D341Med (cell line): ENCODE measurements around the gene ASF1A.
A peak's percentile ranks its signal among the peaks of the same experiment; 100 is the strongest.

ENCODE experiments used
- DNase-seq: peaks from one replicate; pipeline ENCODE4 v3.0.0; 2012; ENCODE audit warnings: low spot score

The ASF1A gene

GRCh38 chr6:118881440-118882313, 12.3 kb upstream of the ASF1A start:
- no peak for DNase-seq

GRCh38 chr6:118882314-118882905, 11.5 kb upstream of the ASF1A start:
- no peak for DNase-seq

DNA sequence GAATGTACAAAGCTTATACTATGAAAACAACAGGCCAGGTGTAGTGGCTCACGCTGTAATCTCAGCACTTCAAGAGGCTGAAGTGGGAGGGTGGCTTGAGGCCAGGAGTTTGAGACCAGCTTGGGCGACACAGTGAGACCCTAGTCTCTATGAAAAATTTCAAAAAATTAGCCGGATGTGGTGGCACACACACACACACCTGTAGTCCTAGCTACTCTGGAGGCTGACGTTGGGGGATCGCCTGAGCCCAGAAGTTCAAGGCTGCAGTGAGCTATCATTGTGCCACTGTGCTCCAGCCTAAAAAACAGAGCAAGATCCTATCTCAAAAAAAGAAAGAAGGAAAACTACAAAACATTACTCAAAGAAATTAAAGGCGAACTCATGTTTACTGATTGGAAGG, 7.3 kb upstream of the ASF1A start:
- no peak for DNase-seq

DNA sequence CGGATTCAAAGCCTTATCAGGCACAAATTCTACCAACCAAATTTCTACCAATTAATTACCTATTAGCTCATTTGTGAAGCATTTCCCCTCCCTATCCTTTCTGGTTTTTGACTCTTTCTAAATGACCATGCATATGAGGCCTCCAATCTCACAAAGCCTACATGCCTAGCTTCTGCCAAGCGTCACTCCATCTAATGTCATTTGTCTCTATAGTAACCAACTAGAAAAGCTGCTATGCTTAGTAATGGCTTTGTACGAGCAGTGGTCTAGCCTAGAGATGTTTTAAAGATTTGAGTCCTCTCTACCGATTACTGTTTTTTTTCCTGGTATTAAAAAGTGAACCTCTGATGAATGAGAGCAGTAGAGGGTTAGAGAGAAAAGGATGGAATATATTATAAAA, 4.8 kb upstream of the ASF1A start:
- DNase-seq, result no peak

- DNase-seq, result no peak
Measured at GRCh38 chr6:118890997-118891790, 2.8 kb upstream of the ASF1A start.

DNA sequence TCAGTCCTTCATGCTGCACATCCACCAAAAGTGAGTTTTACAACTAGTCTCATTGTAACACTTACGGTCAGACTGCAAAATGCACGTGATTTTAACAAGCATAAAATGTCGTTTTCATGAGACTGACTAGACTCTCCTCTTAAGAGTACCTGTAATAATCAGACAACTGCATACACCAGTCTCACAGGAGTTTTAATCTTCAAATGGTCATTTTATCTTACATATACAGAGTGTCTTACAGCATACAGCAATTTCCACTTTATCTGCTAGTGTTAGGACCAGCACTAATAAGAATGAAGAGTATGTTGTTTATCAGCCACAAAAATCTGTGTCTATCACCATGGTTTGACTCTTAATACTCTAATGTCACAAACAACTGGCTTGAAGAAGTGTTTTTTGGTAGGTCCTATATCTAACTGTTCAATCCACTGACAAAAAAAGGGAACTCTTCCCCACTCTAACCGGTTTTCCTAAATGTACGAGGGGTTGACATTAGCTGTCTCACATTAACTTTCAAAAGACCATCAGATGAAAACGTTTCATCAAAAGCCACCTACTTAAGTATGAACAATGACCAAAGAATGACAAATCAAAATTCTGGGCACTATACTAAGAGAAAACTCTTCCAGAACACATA, 1.5 kb upstream of the ASF1A start:
- no peak for DNase-seq

- DNase-seq, result peak; percentile 30
Measured at GRCh38 chr6:118893064-118893806, 717 bp upstream of the ASF1A start.

GRCh38 chr6:118894425-118895260, 691 bp downstream of the ASF1A start:
- DNase-seq, result peak; percentile 84

GRCh38 chr6:118895261-118895560, 1.3 kb downstream of the ASF1A start:
- DNase-seq, result no peak

GRCh38 chr6:118895859-118896258, 1.9 kb downstream of the ASF1A start:
- DNase-seq, result no peak

GRCh38 chr6:118896339-118897136, 2.6 kb downstream of the ASF1A start:
- DNase-seq, result no peak

- DNase-seq, result no peak
Measured at GRCh38 chr6:118897386-118897785, 3.4 kb downstream of the ASF1A start.

DNA sequence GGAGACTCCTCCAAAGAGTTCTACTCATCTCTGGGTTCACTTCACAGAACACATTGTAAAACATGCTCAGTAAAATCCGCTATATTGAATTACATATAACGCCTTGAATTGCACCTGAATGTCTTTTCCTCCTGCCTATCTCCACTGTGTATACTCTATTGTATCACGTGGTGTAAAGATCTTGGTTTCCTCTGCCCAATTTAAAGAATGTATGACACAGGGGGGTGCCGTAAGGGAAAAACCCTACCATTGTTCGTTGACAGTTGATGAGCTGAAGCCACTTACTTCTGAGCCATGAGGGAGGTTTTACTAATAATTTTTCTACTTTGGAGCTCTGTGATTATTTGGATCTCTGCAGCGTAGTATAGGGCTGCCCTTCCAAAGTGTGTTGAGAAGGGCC, 6.0 kb downstream of the ASF1A start:
- DNase-seq, result no peak

DNA sequence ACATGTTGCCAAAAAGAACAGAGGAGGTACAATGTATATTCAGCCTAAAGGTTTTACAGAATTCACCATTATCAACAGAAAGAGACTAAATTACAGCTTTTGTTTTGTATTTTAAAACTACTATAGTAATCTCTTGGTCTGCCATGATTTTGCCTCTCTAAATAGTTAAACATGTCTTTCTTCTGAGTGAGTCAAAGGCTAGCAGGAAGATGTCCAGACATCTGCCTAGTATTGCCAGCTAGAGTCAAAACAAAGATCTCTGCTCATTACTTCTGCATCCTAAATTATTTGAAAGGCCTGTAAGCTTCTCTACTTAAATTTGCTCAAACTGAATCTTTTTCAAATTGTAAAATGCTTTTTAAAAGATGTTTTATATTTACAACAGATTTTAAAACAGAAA, 8.8 kb downstream of the ASF1A start:
- no peak for DNase-seq

- no peak for DNase-seq
Measured at GRCh38 chr6:118903138-118903537, 9.2 kb downstream of the ASF1A start.

DNA sequence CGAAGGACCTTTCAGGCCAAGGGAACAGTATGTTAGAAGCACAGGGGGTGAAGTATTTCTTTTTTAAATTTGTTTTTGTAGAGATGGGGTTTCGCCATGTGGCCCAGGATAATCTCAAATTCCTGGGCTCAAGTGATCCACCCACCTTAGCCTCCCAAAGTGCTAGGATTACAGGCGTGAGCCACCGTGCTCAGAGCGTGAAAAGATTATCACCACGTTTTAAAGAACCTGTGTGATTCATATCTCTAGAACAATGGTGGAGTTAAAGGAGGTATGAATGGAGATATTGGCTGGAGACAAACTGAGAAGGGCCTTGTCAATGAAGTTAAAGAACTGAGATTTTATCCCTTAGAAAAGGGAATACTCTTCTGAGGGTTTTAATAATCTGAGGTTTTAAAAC, 9.7 kb downstream of the ASF1A start:
- no peak for DNase-seq

DNA sequence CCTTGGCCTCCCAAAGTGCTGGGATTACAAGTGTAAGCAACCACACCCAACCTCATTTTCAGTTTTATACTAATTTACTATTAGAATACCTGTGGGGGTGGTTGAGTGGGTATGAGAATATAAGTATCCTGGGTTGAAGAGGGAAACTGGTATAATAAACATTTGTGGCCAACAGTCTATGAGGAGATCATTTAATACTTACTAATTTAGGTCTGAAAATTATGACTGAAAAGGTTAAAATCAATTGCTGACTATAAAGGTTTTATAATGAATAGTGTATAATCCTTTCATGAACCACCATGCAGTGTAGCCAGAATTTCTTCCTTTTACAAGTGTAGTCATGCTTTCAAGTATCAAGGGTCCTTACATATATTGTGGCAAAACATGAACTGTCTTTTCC, 11.1 kb downstream of the ASF1A start:
- DNase-seq, result no peak

GRCh38 chr6:118905851-118906250, 11.9 kb downstream of the ASF1A start:
- no peak for DNase-seq

DNA sequence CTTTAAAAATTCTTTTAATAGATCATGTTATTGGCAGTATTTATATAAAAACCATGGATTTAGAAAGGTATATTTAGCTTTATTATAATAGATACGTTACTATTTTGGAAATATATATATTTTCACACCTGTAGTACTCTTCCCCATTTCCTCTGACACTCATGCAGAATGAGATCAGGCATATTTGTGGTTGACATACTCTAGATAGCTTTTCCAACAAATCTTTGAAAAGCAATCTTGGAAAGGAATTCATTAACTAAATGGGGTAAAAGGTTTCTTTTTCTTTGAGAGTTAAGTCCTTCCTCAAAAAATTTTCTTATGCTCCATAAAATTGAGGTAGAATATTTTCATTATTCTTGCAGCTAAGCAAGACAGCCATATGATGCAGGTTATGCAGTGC, 14.5 kb downstream of the ASF1A start:
- no peak for DNase-seq

GRCh38 chr6:118912646-118913045, 18.7 kb downstream of the ASF1A start:
- peak; percentile 84 for DNase-seq
